GM12878 (cell line): ENCODE results near the gene GOLGA5.

Experiments
- CTCF ChIP-seq, 3 experiments: IDR thresholded peaks in 2 of 3; conservative IDR thresholded peaks in 1 of 3; 2 replicates each; pipeline ENCODE4 v1.5.1; 2011; ENCODE audit warnings: low read depth in 3 of 3, low read length in 3 of 3, mild to moderate bottlenecking in 3 of 3, control low read depth in 2 of 3, moderate library complexity in 2 of 3, inconsistent platforms in 1 of 3, mixed read lengths in 1 of 3; ENCODE audit not compliant: control insufficient read depth in 2 of 3, insufficient read depth in 1 of 3; ENCODE audit errors: extremely low read depth in 1 of 3
- EZH2 ChIP-seq: IDR thresholded peaks from 2 replicates; pipeline ENCODE4 v1.6.1; 2012; ENCODE audit warnings: low read depth, mild to moderate bottlenecking, control low read depth, inconsistent platforms, low read length, borderline replicate concordance; ENCODE audit not compliant: control insufficient read depth
- HCFC1 ChIP-seq: fragments of 150-350 bp; IDR thresholded peaks from 2 replicates; pipeline ENCODE4 v1.6.1; 2014; ENCODE audit warnings: low read length
- MAX ChIP-seq: IDR thresholded peaks from 2 replicates; pipeline ENCODE4 v1.6.1; 2012; ENCODE audit warnings: low read depth, low read length, improper control_type of control experiment
- MXI1 ChIP-seq: fragments of 150-350 bp; IDR thresholded peaks from 2 replicates; pipeline ENCODE4 v1.6.1; 2011; ENCODE audit warnings: low read depth, mild to moderate bottlenecking, inconsistent platforms, low read length, improper control_type of control experiment
- ZNF622 ChIP-seq: fragments of 450-650 bp; IDR thresholded peaks from 2 replicates; pipeline ENCODE4 v1.6.1; 2017; ENCODE audit warnings: mild to moderate bottlenecking, inconsistent platforms

GRCh38 chr14:92774572-92774971, 19.5 kb upstream of the GOLGA5 start:
- TF ChIP-seq EZH2 (no peak), CTCF (IDR thresholded peaks at IDR 0.05 in 2 of 3, conservative IDR thresholded peaks at IDR 0.05 in 1 of 3; ENCODE audit: control insufficient read depth in 2 of 3, extremely low read depth in 1 of 3, insufficient read depth in 1 of 3, low read depth in 3 of 3, low read length in 3 of 3) (no peak), HCFC1 (no peak), ZNF622 (no peak), MXI1 (no peak), MAX (no peak)
